ENCODE results near the gene SOCS6. TPM values are rescaled to one million over a fixed set of nuclear protein-coding genes. Genes with fewer than 3 reads are reported as not detected.
"Not testable (repeated sequence)": the region's sequence is repeated elsewhere in the genome, so short reads cannot be mapped to it uniquely, and the experiment has no call there.

The SOCS6 gene
- total RNA-seq, 4 donors from 2014 or later = 38.8 to 60.1 (median 41.1) TPM

DNA sequence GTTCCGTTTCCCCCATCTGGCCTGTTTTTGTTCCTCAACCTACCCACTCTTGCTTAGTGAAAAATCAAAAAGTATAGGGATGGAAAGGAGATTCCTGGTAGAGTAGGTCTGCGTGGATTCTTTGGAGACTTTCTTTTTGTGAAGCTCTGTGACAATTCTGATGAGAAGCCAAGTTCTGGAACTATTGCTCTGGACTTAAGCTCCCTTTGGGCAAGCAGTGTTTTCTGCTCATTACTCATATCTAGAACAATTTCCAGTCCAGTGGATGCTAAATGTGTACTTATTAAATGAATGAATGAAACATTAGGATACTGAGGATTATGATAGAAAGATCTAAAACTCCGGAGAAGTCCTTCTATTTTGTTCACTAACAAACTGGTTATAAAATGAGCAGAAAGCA, 76.5 kb downstream of the SOCS6 start:
- no peak for DNase-seq
- H3K27ac ChIP-seq = no peak overlapping the region
- no peaks in the 10 kb centered on the region for H3K9me3 ChIP-seq
- TF ChIP-seq POLR2A (IDR thresholded peaks at IDR 0.05) = no peak
- TF ChIP-seq, protein P1, sequence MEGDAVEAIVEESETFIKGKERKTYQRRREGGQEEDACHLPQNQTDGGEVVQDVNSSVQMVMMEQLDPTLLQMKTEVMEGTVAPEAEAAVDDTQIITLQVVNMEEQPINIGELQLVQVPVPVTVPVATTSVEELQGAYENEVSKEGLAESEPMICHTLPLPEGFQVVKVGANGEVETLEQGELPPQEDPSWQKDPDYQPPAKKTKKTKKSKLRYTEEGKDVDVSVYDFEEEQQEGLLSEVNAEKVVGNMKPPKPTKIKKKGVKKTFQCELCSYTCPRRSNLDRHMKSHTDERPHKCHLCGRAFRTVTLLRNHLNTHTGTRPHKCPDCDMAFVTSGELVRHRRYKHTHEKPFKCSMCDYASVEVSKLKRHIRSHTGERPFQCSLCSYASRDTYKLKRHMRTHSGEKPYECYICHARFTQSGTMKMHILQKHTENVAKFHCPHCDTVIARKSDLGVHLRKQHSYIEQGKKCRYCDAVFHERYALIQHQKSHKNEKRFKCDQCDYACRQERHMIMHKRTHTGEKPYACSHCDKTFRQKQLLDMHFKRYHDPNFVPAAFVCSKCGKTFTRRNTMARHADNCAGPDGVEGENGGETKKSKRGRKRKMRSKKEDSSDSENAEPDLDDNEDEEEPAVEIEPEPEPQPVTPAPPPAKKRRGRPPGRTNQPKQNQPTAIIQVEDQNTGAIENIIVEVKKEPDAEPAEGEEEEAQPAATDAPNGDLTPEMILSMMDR (IDR thresholded peaks at IDR 0.05) = no peak
- no peaks in the 10 kb centered on the region for H3K36me3 ChIP-seq
- no peak overlapping the region for H3K4me3 ChIP-seq
- H3K4me1 ChIP-seq = peaks cover 0 to 15% (median 2%) of the 10 kb centered on the region in 4 donors
- H3K27me3 ChIP-seq = no peaks in the 10 kb centered on the region

DNA sequence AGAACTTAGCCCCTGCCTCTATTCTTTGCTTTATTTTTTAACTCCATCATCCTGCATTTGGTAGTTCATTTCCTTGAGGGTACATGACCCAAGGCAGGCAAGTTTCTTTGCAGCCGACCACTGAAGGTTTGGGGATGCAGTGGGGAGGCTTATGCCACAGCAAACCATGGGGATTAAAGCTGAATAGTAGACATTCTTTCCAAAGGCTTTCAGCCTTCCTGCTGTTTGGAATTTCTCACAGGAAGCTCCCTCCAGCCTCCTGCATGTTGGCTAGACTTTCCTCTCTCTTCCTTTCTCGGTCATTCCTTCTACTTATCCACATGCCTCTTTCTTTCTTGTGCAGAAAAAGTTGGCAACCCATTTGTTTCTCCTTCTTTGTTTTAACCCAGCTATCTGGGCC, 77.3 kb downstream of the SOCS6 start:
- Histone ChIP-seq H3K36me3 (no peaks in the 10 kb centered on the region), H3K4me3 (no peak overlapping the region), H3K27me3 (no peaks in the 10 kb centered on the region), H3K4me1 (peaks cover 0 to 23% (median 2%) of the 10 kb centered on the region in 4 donors), H3K27ac (no peak overlapping the region), H3K9me3 (no peaks in the 10 kb centered on the region)
- TF ChIP-seq, protein P1 (IDR thresholded peaks at IDR 0.05) = no peak
- no peak for TF ChIP-seq POLR2A (IDR thresholded peaks at IDR 0.05)
- DNase-seq = no peak

DNA sequence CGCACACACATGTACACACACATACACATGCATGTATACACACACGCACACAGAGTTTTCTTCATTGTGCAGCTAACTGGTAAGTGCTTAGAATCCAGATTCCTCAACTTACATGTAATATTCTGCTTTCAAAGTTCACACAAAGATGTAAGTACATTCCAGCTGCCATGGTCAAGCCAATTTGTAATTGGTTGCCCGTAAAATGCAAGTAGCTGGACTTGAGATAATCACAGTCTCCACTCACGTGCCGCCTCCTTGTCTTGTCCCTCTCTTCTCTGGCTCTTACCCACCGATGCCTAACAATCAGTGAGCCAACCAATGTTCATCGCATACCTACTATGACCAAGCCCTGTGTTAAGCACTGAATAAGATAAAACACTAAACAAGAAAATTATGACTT, 77.8 kb downstream of the SOCS6 start:
- no peak for DNase-seq
- Histone ChIP-seq H3K27ac (no peak overlapping the region), H3K9me3 (no peaks in the 10 kb centered on the region), H3K4me3 (no peak overlapping the region), H3K27me3 (no peaks in the 10 kb centered on the region), H3K4me1 (peaks cover 0 to 24% (median 2%) of the 10 kb centered on the region in 4 donors), H3K36me3 (no peaks in the 10 kb centered on the region)
- TF ChIP-seq, protein P1 (IDR thresholded peaks at IDR 0.05) = no peak
- no peak for TF ChIP-seq POLR2A (IDR thresholded peaks at IDR 0.05)

DNA sequence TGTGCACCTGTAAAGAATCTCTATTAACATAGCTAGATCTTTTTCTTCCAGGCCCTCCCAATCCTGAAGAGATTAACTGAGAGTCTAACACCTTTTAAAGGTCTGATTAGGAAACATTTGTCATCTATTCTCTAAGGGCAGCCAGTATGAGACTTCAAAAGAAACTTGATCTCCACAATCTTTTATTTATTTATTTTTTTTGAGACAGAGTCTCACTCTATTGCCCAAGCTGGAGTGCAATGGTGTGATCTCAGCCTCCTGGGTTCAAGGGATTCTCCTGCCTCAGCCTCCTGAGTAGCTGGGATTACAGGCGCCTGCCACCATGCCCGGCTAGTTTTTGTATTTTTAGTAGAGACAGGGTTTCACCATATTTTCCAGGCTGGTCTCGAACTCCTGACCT, 78.5 kb downstream of the SOCS6 start:
- H3K4me1 ChIP-seq = peaks cover 0 to 24% (median 2%) of the 10 kb centered on the region in 4 donors
- H3K4me3 ChIP-seq, H3K27me3 ChIP-seq, H3K27ac ChIP-seq, H3K36me3 ChIP-seq, H3K9me3 ChIP-seq, DNase-seq: not testable (repeated sequence)

DNA sequence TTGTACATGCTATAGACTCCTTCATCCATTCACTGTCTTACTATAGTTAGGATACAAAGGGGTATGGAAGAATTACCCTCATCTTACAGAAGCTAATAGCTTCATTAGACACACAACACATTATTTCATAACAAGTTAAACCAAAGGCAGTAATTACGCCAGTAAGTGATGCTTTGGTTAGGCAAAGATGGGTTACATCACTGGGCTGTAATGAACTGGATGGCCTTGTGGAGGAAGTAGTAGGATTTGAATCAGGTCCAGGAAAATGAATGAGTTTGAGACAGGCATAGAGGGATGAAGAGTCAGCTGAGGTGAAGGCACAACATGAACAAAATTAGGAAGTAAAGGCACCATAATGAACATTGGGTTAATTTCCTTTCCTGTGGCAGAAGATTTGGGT, 80.1 kb downstream of the SOCS6 start:
- no peaks in the 10 kb centered on the region for H3K9me3 ChIP-seq
- no peak overlapping the region for H3K4me3 ChIP-seq
- H3K27me3 ChIP-seq = no peaks in the 10 kb centered on the region
- H3K27ac ChIP-seq = no peak overlapping the region
- no peak for DNase-seq
- H3K4me1 ChIP-seq = peaks cover 0 to 17% (median 2%) of the 10 kb centered on the region in 4 donors
- no peaks in the 10 kb centered on the region for H3K36me3 ChIP-seq
- TF ChIP-seq POLR2A (IDR thresholded peaks at IDR 0.05) = no peak
- TF ChIP-seq, protein P1 (IDR thresholded peaks at IDR 0.05) = no peak

DNA sequence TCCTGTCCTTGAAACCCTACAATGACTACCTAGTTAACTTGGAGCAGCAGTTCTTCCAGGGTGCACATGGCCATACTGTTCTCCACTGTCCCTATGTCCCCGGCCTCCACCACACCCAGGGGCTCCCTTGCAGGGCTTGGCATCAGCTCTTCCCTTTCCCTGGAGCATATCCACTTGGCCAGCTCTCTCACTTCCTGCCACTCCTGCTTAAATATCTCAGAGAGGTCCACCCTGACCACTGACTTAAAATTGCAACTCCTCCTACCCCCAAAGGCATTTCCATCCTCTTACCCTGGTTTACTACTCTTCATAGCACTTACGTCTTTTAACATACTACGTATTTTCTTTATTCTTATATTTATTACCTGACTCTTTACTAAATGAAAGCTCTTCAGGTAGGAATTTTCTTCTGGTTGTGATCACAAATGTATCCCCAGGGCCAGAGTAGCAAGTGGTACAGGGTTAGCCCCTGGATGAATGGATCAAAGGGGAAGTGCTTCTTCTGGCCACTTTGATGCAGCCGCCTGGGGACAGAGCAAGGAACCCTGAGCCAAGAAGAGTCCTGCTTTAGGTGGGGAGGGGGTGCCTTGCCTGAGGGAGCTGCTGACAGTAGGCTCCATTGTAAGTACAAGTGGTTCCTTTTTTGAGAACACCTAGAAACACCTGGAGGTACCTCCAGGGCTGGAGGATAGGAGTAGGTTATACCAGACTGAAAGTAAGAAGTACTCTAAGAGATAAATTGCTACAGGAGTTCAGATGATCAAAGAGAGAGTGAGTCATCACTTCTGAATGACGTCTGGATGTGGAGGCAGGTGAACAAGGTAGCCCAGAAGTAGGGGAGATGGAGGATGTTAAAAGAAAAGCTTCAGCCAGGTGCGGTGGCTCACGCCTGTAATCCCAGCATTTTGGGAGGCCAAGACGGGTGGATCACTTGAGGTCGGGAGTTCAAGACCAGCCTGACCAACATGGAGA, 82.2 kb downstream of the SOCS6 start:
- no peak overlapping the region for H3K27ac ChIP-seq
- H3K36me3 ChIP-seq = no peaks in the 10 kb centered on the region
- DNase-seq = peak in 1 of 3 donors; percentile 52
- H3K27me3 ChIP-seq = no peaks in the 10 kb centered on the region
- H3K4me1 ChIP-seq = peaks cover 0 to 13% (median 0%) of the 10 kb centered on the region in 4 donors
- H3K9me3 ChIP-seq = no peaks in the 10 kb centered on the region
- H3K4me3 ChIP-seq = no peak overlapping the region
- TF ChIP-seq, protein P1 (IDR thresholded peaks at IDR 0.05) = no peak
- no peak for TF ChIP-seq POLR2A (IDR thresholded peaks at IDR 0.05)
